PFSK-1 (cell line): ENCODE data around the gene PADI1.

Source experiments
- FOXP2 ChIP-seq: optimal IDR thresholded peaks from 2 replicates; pipeline ENCODE3; 2011; ENCODE audit warnings: borderline replicate concordance, control low read depth, inconsistent platforms; ENCODE audit not compliant: insufficient read depth; ENCODE audit errors: extremely low read length, extremely low read depth
- POLR2AphosphoS5 ChIP-seq: IDR thresholded peaks from 2 replicates; pipeline ENCODE4 v1.6.1; 2012; ENCODE audit warnings: low read depth, mild to moderate bottlenecking, control low read depth, low read length, moderate library complexity
- REST ChIP-seq, 2 experiments: IDR thresholded peaks; 2 replicates each; pipeline versions ENCODE4 v1.6.1 to v1.8.0; 2011 to 2012; ENCODE audit warnings: low read depth in 2 of 2, low read length in 2 of 2, control low read depth in 1 of 2, inconsistent platforms in 1 of 2, mild to moderate bottlenecking in 1 of 2, moderate library complexity in 1 of 2; ENCODE audit not compliant: insufficient read depth in 1 of 2
- SIN3A ChIP-seq: IDR thresholded peaks from 2 replicates; pipeline ENCODE4 v1.6.1; 2012; ENCODE audit warnings: mild to moderate bottlenecking, low read length, moderate library complexity, borderline replicate concordance; ENCODE audit not compliant: insufficient read depth
- TAF1 ChIP-seq: IDR thresholded peaks from 2 replicates; pipeline ENCODE4 v1.6.1; 2012; ENCODE audit warnings: low read length, control low read depth, borderline replicate concordance; ENCODE audit not compliant: insufficient read depth

Gene PADI1

GRCh38 chr1:17292299-17293160, 87.6 kb downstream of the PADI1 start:
- TF ChIP-seq SIN3A (no peak), POLR2AphosphoS5 (no peak), FOXP2 (no peak), TAF1 (no peak), REST (IDR thresholded peaks at IDR 0.05; ENCODE audit: insufficient read depth in 1 of 2, low read depth in 2 of 2, low read length in 2 of 2) (no peak)

- TF ChIP-seq TAF1 (no peak), POLR2AphosphoS5 (no peak), FOXP2 (no peak), REST (IDR thresholded peaks at IDR 0.05; ENCODE audit: insufficient read depth in 1 of 2, low read depth in 2 of 2, low read length in 2 of 2) (no peak), SIN3A (no peak)
These were observed 88.9 kb downstream of the PADI1 start for GRCh38 chr1:17293681-17294425.

GRCh38 chr1:17295292-17295691, 90.4 kb downstream of the PADI1 start:
- TF ChIP-seq POLR2AphosphoS5 (no peak), TAF1 (no peak), FOXP2 (no peak), SIN3A (no peak), REST (IDR thresholded peaks at IDR 0.05; ENCODE audit: insufficient read depth in 1 of 2, low read depth in 2 of 2, low read length in 2 of 2) (no peak)
